Measurements from ENCODE around the gene MSL1.
A peak's percentile ranks its signal among the peaks of the same experiment; 100 is the strongest.

Gene MSL1

DNA sequence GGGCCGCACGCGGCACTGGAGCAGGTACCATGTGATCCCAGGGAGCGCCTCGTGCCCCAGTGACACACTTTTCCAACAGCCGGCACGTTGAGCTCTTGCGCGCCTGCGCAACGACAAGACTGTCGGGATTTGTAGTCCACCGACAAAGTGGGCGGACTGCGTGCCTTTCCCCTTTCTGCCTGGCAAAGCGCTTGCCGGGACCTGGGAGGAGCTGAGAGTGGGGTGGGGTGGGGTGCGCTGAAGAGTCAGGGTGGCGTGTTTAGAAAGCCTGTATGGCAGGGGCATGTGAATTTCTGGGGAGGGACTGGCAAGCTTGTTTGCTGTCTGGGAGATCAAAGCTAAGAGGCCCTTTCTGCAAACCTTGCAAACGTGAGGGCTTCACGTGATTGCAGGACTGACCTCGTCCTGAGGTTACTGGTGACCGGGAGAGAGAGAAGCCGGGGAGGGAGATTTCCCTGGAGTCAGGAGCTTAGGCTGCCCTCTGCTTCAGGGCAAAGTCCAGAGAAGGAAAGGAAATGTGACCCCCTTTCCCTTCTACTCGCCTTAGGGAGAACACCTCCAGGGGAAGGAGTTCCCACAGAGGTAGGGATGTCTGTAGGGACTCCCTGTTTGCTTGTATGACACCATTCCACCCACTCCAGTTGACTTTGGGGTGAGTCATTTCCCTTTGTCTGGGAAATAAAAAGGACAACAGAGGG is 21.0 kb upstream of the MSL1 start:
- Histone ChIP-seq H3K36me3 (ENCODE audit: insufficient read depth, low read length) (peaks cover 12% of the 10 kb centered on the region), H3K4me1 (ENCODE audit: control insufficient read depth, insufficient read depth, low read length) (peaks cover 70% of the 10 kb centered on the region), H3K4me2 (ENCODE audit: low read length) (peak overlapping the region; percentile 96), H3K9ac (ENCODE audit: low read depth, low read length) (peak overlapping the region; percentile 84), H3K27me3 (ENCODE audit: control insufficient read depth, insufficient read depth, low read length) (no peaks in the 10 kb centered on the region), H3K4me3 (ENCODE audit: low read length) (peak overlapping the region; percentile 80), H3K9me3 (replicated peaks; ENCODE audit: low read length) (no peaks in the 10 kb centered on the region)

DNA sequence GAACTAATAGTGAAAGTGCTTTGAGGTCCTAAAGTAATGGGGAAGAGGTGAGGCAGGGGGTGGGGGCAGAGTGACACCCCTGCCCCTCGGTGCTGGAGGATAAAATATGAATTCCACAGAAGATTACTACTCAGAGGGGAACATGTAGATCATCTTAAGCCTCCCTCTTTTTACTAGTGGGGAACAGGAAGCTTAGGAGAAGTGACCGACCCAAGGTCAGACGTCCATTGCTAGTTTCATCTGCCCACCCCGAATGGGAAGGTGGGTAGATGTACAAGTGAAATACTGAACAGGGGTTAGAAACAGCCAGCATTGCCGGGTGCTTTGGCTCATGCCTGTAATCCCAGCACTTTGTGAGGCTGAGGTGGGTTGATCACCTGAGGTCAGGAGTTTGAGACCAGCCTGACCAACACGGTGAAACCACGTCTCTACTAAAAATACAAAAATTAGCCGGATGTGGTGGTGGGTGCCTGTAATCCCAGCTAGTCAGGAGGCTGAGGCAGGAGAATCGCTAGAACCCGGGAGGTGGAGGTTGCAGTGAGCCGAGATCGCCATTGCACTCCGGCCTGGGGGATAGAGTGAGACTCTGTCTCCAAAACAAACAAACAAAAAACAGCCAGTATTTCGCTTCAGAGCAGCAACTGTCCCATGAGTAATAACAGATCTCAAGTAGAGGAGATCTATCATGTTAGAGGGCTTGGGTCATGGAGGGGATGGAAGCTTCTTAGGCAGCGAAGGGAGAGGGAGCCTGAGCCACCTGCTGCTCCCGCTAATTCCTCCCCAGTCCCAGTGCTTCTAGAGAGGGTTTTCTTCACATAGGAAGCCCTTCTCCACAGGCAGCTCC is 20.2 kb upstream of the MSL1 start:
- H3K4me1 ChIP-seq (ENCODE audit: control insufficient read depth, insufficient read depth, low read length), result peaks cover 70% of the 10 kb centered on the region
- H3K36me3 ChIP-seq (ENCODE audit: insufficient read depth, low read length), result peaks cover 4% of the 10 kb centered on the region
- H3K9me3 ChIP-seq (replicated peaks; ENCODE audit: low read length), result no peaks in the 10 kb centered on the region
- H3K9ac ChIP-seq (ENCODE audit: low read depth, low read length), result peak overlapping the region; percentile 84
- H3K4me3 ChIP-seq (ENCODE audit: low read length), result peak overlapping the region; percentile 80
- no peaks in the 10 kb centered on the region for H3K27me3 ChIP-seq (ENCODE audit: control insufficient read depth, insufficient read depth, low read length)
- peak overlapping the region; percentile 96 for H3K4me2 ChIP-seq (ENCODE audit: low read length)

DNA sequence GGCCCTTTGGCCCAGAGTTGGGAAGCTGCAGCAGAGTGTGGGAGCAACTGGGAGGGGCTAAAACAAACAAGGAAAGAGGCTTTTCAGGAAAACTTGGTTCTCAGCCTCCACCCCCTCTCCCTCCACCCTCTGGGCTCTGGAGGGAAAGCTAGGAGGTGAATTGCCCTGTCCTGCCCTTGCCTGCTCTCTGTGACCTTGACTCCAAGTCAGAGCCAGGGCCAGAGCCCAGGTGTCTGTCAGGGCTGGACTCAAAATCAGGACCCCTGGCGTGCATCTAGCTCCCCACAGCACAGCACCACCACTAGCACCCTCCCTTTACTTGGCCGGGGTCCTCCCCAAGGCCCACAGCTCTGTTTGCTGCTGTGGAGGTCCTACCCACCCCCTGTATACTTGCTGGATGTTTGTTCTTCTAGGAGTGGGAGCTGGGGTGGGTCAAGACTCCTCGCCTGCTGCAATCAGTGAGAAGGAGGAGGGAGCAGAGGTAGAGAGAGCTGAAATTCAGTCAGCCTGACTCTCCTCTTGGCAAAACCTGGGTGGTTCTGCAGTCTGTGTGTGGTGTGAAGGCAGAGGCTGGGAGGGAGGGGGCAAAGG is 18.6 kb upstream of the MSL1 start:
- H3K4me1 ChIP-seq (ENCODE audit: control insufficient read depth, insufficient read depth, low read length), result peaks cover 74% of the 10 kb centered on the region
- no peak overlapping the region for H3K9ac ChIP-seq (ENCODE audit: low read depth, low read length)
- no peak overlapping the region for H3K4me2 ChIP-seq (ENCODE audit: low read length)
- no peaks in the 10 kb centered on the region for H3K36me3 ChIP-seq (ENCODE audit: insufficient read depth, low read length)
- H3K9me3 ChIP-seq (replicated peaks; ENCODE audit: low read length), result no peaks in the 10 kb centered on the region
- no peaks in the 10 kb centered on the region for H3K27me3 ChIP-seq (ENCODE audit: control insufficient read depth, insufficient read depth, low read length)
- no peak overlapping the region for H3K4me3 ChIP-seq (ENCODE audit: low read length)

DNA sequence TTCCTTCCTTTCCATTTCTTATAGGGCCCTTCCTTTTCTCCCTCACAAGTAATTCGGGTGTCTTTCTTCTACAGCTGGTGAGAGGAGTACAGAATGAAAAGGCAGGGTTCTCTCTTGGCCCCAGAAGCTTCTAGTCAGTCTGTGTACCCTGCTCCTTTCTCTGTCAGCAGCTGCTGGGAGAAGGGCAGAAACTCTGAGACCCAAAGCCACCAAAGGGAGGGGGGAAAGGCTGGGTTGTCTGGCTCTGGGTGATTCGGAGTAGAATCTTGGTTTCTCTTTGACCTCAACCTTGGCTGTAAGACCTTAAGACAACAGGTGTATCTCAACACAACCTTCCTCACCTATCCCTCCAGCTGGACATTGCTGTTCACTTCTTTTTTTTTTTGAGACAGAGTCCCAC is 18.1 kb upstream of the MSL1 start:
- Histone ChIP-seq H3K4me1 (ENCODE audit: control insufficient read depth, insufficient read depth, low read length) (peaks cover 73% of the 10 kb centered on the region), H3K4me3 (ENCODE audit: low read length) (no peak overlapping the region)

DNA sequence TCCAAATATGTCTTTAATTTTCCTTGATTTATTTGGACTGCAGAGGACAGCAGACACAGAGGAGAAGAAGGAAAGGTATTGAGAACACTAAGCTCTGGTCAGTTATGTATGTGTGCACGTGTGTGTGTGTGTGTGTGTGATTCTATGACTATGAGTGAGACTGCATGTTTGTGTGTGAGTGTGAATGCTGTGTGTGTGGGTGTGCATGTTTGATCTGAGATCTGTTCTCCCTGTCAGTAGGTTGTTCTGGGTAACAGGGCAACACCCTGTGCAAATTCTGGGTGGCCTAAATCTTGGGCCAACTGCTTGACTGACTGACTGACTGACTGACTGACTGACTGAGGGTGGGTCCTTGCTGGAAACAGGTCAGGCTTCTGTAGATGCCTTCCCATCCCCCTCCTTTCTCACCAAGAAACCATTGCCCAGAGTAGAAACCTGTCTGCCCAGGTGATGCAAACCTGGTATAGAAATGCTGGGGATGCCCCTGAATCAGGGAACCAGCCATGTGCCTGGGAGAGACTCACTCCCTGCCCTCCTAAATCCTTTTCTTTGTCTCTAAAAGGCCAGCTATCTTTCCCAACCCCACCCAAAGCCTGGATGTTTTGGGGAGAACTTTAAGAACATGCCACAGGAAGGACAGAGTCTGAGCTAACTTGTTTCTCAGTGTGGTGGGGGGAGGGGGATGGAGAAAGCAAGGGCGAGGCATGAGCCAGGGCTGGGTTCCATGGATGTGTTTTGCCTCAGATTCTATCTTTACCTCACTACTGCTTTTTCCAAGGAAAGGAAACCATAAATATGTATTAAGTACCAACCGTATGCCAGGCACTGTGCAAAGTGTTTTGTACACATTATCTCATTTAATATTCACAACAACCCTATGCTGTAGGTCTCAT is 16.9 kb upstream of the MSL1 start:
- H3K4me1 ChIP-seq (ENCODE audit: control insufficient read depth, insufficient read depth, low read length), result peaks cover 71% of the 10 kb centered on the region

More for the DNA sequence above, 18.1 kb upstream of the MSL1 start:
- H3K4me2 ChIP-seq (ENCODE audit: low read length), result no peak overlapping the region
- H3K36me3 ChIP-seq (ENCODE audit: insufficient read depth, low read length), result no peaks in the 10 kb centered on the region
- no peak overlapping the region for H3K9ac ChIP-seq (ENCODE audit: low read depth, low read length)
- H3K9me3 ChIP-seq (replicated peaks; ENCODE audit: low read length), result no peaks in the 10 kb centered on the region
- no peaks in the 10 kb centered on the region for H3K27me3 ChIP-seq (ENCODE audit: control insufficient read depth, insufficient read depth, low read length)

DNA sequence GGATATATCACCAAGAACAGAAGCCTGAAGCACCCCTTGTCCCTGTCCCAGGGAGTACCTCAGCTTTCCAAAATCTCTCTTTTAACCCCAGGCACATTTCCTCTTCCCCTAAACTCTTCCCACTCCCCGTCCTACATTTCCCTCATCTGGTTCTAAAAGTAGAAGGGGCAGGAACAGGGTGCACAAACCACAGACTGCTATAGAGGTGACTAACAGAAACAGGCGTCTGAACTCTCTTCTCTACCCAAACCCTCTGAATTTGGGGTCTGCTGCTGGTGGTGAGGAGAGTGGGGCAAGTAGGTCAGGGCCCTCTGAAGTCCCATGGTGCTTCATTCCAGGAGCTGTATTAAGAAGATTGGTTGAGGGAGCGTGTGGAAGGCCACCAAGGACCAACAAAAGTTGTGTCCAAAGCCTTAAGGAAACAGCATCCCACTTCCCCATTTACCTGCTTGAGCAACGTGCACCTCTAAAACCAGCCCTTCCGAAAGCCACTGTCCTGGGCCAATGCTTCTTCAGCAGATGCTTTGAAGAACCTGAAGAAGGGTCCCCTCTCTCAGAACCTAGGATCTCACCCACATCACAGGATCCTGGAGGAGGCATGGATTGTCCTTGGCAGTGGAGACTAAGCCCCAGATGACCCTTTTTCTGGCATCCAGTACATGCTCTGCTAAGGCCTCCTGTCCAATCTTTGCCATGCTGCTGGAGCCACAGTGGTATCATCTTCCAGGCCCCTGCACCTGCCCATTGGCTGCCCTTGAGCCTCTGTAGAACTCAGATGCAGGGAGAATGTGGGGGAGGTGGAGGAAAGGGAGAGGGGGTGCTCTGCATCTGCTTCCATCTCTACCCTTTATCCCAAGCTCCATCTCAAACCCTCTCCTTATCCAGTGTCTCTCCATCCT is 15.7 kb upstream of the MSL1 start:
- H3K4me3 ChIP-seq (ENCODE audit: low read length), result no peak overlapping the region
- no peak overlapping the region for H3K4me2 ChIP-seq (ENCODE audit: low read length)
- H3K27me3 ChIP-seq (ENCODE audit: control insufficient read depth, insufficient read depth, low read length), result no peaks in the 10 kb centered on the region
- H3K9me3 ChIP-seq (replicated peaks; ENCODE audit: low read length), result no peaks in the 10 kb centered on the region
- peaks cover 75% of the 10 kb centered on the region for H3K4me1 ChIP-seq (ENCODE audit: control insufficient read depth, insufficient read depth, low read length)
- H3K9ac ChIP-seq (ENCODE audit: low read depth, low read length), result no peak overlapping the region
- no peaks in the 10 kb centered on the region for H3K36me3 ChIP-seq (ENCODE audit: insufficient read depth, low read length)

More for the DNA sequence above, 16.9 kb upstream of the MSL1 start:
- no peak overlapping the region for H3K4me3 ChIP-seq (ENCODE audit: low read length)
- no peak overlapping the region for H3K4me2 ChIP-seq (ENCODE audit: low read length)
- H3K9ac ChIP-seq (ENCODE audit: low read depth, low read length), result no peak overlapping the region
- H3K27me3 ChIP-seq (ENCODE audit: control insufficient read depth, insufficient read depth, low read length), result no peaks in the 10 kb centered on the region
- no peaks in the 10 kb centered on the region for H3K36me3 ChIP-seq (ENCODE audit: insufficient read depth, low read length)
- H3K9me3 ChIP-seq (replicated peaks; ENCODE audit: low read length), result no peaks in the 10 kb centered on the region

DNA sequence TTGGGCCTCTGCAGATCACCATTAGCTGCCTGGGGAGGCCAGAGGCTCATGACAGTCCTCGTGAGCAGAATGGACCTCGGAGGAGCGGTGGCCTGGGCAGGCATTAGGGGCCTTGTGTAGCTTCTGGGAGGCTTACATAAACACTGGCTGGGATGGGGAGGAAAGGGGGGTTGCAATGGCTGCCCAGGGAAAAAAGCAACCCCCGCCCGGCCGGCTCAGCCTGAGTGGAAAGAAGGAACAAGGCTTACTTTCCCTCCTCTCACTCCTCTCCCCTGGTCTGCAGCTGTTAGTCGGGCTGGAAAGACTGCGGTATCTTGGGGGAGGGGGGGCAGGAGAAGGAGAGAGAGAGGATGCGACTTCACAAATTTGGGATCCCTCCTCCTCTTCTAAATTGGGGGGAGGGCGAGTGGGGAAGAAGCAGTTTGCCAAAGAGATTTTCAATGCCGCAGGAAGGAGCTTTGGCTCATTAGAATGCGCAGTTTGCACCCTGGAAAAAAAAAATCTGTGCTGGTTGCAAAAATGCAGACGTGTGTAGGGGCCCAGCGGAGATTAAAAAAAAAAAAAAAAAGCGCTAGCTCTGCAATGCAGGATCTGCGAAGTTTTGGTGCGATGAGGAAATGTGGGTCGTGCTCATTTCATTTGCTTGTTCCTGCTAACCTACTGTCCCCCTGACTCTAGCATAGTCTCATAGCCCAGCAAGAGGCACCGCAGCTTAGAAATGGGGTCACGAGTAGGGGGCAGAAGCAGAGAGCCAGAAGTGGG is 14.8 kb upstream of the MSL1 start:
- Histone ChIP-seq H3K9ac (ENCODE audit: low read depth, low read length) (peak overlapping the region; percentile 11), H3K36me3 (ENCODE audit: insufficient read depth, low read length) (no peaks in the 10 kb centered on the region), H3K4me3 (ENCODE audit: low read length) (no peak overlapping the region), H3K9me3 (replicated peaks; ENCODE audit: low read length) (no peaks in the 10 kb centered on the region), H3K27me3 (ENCODE audit: control insufficient read depth, insufficient read depth, low read length) (no peaks in the 10 kb centered on the region), H3K4me1 (ENCODE audit: control insufficient read depth, insufficient read depth, low read length) (peaks cover 75% of the 10 kb centered on the region), H3K4me2 (ENCODE audit: low read length) (no peak overlapping the region)

DNA sequence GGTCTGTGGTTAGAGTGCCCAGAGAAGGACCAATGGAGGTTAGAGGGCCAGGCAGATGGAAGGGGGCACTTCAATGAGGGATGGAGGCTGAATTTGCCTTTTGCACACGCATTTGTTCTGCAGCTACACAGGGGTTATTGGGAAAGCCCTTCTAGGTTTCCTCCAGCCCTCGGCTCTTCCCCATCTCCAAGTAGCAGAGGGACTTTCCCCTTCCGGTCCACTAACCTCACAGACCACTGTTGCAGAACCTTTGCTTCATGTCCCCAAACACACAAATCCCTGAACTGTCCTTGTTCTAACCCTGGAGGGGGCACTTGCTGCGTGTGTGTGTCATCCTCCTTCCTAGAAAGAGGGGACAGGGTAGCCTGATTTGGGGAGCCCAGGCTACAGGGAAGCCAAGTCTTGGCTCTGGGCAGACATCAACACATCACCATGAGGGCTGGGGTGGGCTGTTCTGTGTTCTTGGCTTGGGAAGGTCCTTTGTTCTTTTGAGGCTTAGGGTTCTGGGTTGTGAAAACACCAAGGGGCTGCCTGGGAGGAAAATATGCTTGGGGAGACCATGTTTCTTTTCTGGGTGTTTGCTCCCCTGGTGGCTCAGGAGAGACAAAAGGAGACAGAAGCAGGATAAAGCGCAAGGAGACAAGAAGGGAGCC is 14.1 kb upstream of the MSL1 start:
- Histone ChIP-seq H3K36me3 (ENCODE audit: insufficient read depth, low read length) (no peaks in the 10 kb centered on the region), H3K9me3 (replicated peaks; ENCODE audit: low read length) (no peaks in the 10 kb centered on the region), H3K4me1 (ENCODE audit: control insufficient read depth, insufficient read depth, low read length) (peaks cover 81% of the 10 kb centered on the region), H3K4me2 (ENCODE audit: low read length) (peak overlapping the region; percentile 65), H3K27me3 (ENCODE audit: control insufficient read depth, insufficient read depth, low read length) (no peaks in the 10 kb centered on the region), H3K4me3 (ENCODE audit: low read length) (peak overlapping the region; percentile 29), H3K9ac (ENCODE audit: low read depth, low read length) (peak overlapping the region; percentile 69)

DNA sequence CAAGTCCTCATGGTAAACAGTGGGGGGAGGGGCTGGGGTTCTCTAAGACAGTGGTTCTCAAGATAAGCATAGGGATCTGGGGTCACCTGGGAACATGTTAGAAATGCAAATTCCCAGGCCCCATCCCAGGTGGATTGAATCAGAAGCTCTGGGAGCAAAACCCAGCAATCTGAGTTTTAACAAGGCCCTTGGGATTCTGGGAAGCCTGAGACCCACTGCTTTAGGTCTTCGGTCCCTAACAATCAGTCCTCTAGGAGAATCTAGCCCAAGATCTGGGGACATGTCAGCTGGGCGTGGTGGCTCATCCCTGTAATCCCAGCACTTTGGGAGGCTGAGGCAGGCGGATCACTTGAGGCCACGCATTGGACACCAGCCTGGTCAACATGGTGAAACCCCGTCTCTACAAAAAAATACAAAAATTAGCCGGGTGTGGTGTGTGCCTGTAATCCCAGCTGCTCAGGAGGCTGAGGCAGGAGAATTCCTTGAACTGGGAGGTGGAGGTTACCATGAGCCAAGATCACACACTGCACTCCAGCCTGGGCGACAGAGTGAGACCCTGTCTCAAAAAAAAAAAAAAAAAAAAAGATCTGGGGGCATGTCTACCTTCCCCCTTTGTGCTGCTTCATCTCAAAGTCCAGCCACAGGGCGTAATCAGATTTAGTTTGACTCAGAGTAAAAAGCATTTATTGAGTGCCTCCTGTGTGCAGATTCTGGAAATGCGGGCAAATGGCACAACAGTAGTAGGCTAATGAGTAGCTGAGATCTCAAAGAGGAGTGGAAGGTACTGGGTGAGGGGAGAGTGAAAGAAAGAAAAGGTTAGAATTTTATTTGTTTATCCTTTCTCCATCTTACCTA is 12.6 kb upstream of the MSL1 start:
- no peaks in the 10 kb centered on the region for H3K27me3 ChIP-seq (ENCODE audit: control insufficient read depth, insufficient read depth, low read length)
- no peaks in the 10 kb centered on the region for H3K9me3 ChIP-seq (replicated peaks; ENCODE audit: low read length)
- H3K4me1 ChIP-seq (ENCODE audit: control insufficient read depth, insufficient read depth, low read length), result peaks cover 87% of the 10 kb centered on the region
- no peaks in the 10 kb centered on the region for H3K36me3 ChIP-seq (ENCODE audit: insufficient read depth, low read length)
- H3K4me3 ChIP-seq (ENCODE audit: low read length), result no peak overlapping the region
- no peak overlapping the region for H3K4me2 ChIP-seq (ENCODE audit: low read length)
- no peak overlapping the region for H3K9ac ChIP-seq (ENCODE audit: low read depth, low read length)
